H9 (cell line): ENCODE results near the gene PIGM. TPM values are rescaled to one million over a fixed set of nuclear protein-coding genes. Genes with fewer than 3 reads are reported as not detected.

Source experiments
- DNase-seq: peaks from one replicate; pipeline ENCODE4 v3.0.0-alpha.2; 2017
- H2AFZ ChIP-seq: one replicate; pipeline ENCODE4 v1.6.1; 2013; ENCODE audit warnings: mild to moderate bottlenecking, low read length, control low read depth, moderate library complexity
- H2AK5ac ChIP-seq: 2 replicates; pipeline ENCODE4 v1.6.1; 2013; ENCODE audit warnings: low read length, control low read depth, mixed read lengths; ENCODE audit not compliant: insufficient read length
- H2BK120ac ChIP-seq: one replicate; pipeline ENCODE4 v1.6.1; 2013; ENCODE audit warnings: low read depth, mild to moderate bottlenecking, low read length, control low read depth, inconsistent platforms; ENCODE audit not compliant: poor library complexity, severe bottlenecking
- H2BK12ac ChIP-seq: 2 replicates; pipeline ENCODE4 v1.6.1; 2013; ENCODE audit warnings: low read length, control low read depth, mixed read lengths, low read depth; ENCODE audit not compliant: insufficient read length
- H2BK15ac ChIP-seq: 2 replicates; pipeline ENCODE4 v1.6.1; 2013; ENCODE audit warnings: low read depth, low read length, control low read depth
- H2BK20ac ChIP-seq: one replicate; pipeline ENCODE4 v1.6.1; 2013; ENCODE audit warnings: low read depth, mild to moderate bottlenecking, low read length, control low read depth, inconsistent platforms; ENCODE audit not compliant: poor library complexity, severe bottlenecking
- H2BK5ac ChIP-seq: 2 replicates; pipeline ENCODE4 v1.6.1; 2013; ENCODE audit warnings: low read length, control low read depth, mixed read lengths; ENCODE audit not compliant: insufficient read length
- H3K14ac ChIP-seq: 2 replicates; pipeline ENCODE4 v1.6.1; 2013; ENCODE audit warnings: low read length, control low read depth; ENCODE audit not compliant: insufficient read depth
- H3K18ac ChIP-seq: 2 replicates; pipeline ENCODE4 v1.6.1; 2013; ENCODE audit warnings: low read depth, mild to moderate bottlenecking, mixed read lengths, low read length, control low read depth; ENCODE audit not compliant: insufficient read length
- H3K23ac ChIP-seq: 2 replicates; pipeline ENCODE4 v1.6.1; 2013; ENCODE audit warnings: low read length, control low read depth, mixed read lengths, low read depth; ENCODE audit not compliant: insufficient read length
- H3K23me2 ChIP-seq: 2 replicates; pipeline ENCODE4 v1.6.1; 2013; ENCODE audit warnings: low read depth, mild to moderate bottlenecking, mixed read lengths, low read length, control low read depth; ENCODE audit not compliant: insufficient read length, poor library complexity, severe bottlenecking
- H3K27ac ChIP-seq: 2 replicates; pipeline ENCODE4 v1.5.1; 2013; ENCODE audit warnings: low read length, control low read depth, mixed read lengths, low read depth; ENCODE audit not compliant: insufficient read length
- H3K27me3 ChIP-seq: 2 replicates; pipeline ENCODE4 v1.6.1; 2013; ENCODE audit warnings: low read length, control low read depth, inconsistent platforms; ENCODE audit not compliant: insufficient read depth
- H3K4ac ChIP-seq: 2 replicates; pipeline ENCODE4 v1.6.1; 2013; ENCODE audit warnings: low read depth, mild to moderate bottlenecking, control low read depth, inconsistent platforms, low read length, moderate library complexity
- H3K4me1 ChIP-seq: 2 replicates; pipeline ENCODE4 v1.6.1; 2013; ENCODE audit warnings: low read length, control low read depth, inconsistent platforms; ENCODE audit not compliant: insufficient read depth
- H3K4me2 ChIP-seq: 2 replicates; pipeline ENCODE4 v1.6.1; 2013; ENCODE audit warnings: low read length, control low read depth, mixed read lengths; ENCODE audit not compliant: insufficient read length, insufficient read depth
- H3K56ac ChIP-seq: 2 replicates; pipeline ENCODE4 v1.6.1; 2013; ENCODE audit warnings: low read depth, mild to moderate bottlenecking, mixed read lengths, low read length, control low read depth; ENCODE audit not compliant: insufficient read length
- H3K79me1 ChIP-seq: 2 replicates; pipeline ENCODE4 v1.6.1; 2013; ENCODE audit warnings: low read depth, mild to moderate bottlenecking, moderate library complexity, low read length, control low read depth, inconsistent platforms; ENCODE audit not compliant: insufficient read depth, poor library complexity, severe bottlenecking
- H3K79me2 ChIP-seq: 2 replicates; pipeline ENCODE4 v1.6.1; 2013; ENCODE audit warnings: low read length, control low read depth, inconsistent platforms; ENCODE audit not compliant: insufficient read depth
- H3K9ac ChIP-seq: 2 replicates; pipeline ENCODE4 v1.6.1; 2013; ENCODE audit warnings: low read length, control low read depth, mixed read lengths; ENCODE audit not compliant: insufficient read length; ENCODE audit errors: extremely low read depth
- H3K9me3 ChIP-seq: one replicate; pipeline ENCODE4 v1.6.1; 2013; ENCODE audit warnings: low read depth, low read length, inconsistent platforms; ENCODE audit not compliant: control insufficient read depth
- H3T11ph ChIP-seq: one replicate; pipeline ENCODE4 v1.6.1; 2013; ENCODE audit warnings: mild to moderate bottlenecking, low read length, control low read depth, inconsistent platforms
- H4K20me1 ChIP-seq: one replicate; pipeline ENCODE4 v1.6.1; 2013; ENCODE audit not compliant: control insufficient read depth, insufficient read length, insufficient read depth
- H4K5ac ChIP-seq: 2 replicates; pipeline ENCODE4 v1.6.1; 2013; ENCODE audit warnings: low read depth, mild to moderate bottlenecking, mixed read lengths, low read length, control low read depth; ENCODE audit not compliant: insufficient read length
- H4K8ac ChIP-seq: replicated peaks from 2 replicates; pipeline ENCODE4 v1.6.1; 2013; ENCODE audit warnings: low read length, control low read depth, mixed read lengths, low read depth; ENCODE audit not compliant: insufficient read length
- H4K91ac ChIP-seq: 2 replicates; pipeline ENCODE4 v1.6.1; 2013; ENCODE audit warnings: low read depth, mild to moderate bottlenecking, moderate library complexity, mixed read lengths, low read length, control low read depth; ENCODE audit not compliant: insufficient read length
- H3K27ac Mint-ChIP-seq, 3 experiments: 2 replicates in 2 of 3; 3 replicates in 1 of 3; pipeline ENCODE4 v1.8.0; 2020 to 2021; ENCODE audit warnings: mixed read lengths in 3 of 3, mild to moderate bottlenecking in 1 of 3, moderate library complexity in 1 of 3
- H3K27me3 Mint-ChIP-seq: 2 replicates; pipeline ENCODE4 v1.8.0; 2021; ENCODE audit warnings: low read depth, mild to moderate bottlenecking, moderate library complexity, mixed read lengths
- H3K36me3 Mint-ChIP-seq, 3 experiments: 2 replicates in 2 of 3; 3 replicates in 1 of 3; pipeline ENCODE4 v1.8.0; 2020 to 2021; ENCODE audit warnings: low read depth in 3 of 3, mixed read lengths in 3 of 3; ENCODE audit not compliant: insufficient read depth in 1 of 3
- H3K4me1 Mint-ChIP-seq, 2 experiments: 2 replicates each; pipeline ENCODE4 v1.8.0; 2020; ENCODE audit warnings: mixed read lengths in 2 of 2
- H3K4me3 Mint-ChIP-seq, 2 experiments: 2 replicates in 1 of 2; 3 replicates in 1 of 2; pipeline ENCODE4 v1.8.0; 2020 to 2021; ENCODE audit warnings: mild to moderate bottlenecking in 2 of 2, mixed read lengths in 2 of 2, moderate library complexity in 1 of 2
- H3K9me3 Mint-ChIP-seq, 2 experiments: 2 replicates in 1 of 2; 3 replicates in 1 of 2; pipeline ENCODE4 v1.8.0; 2020; ENCODE audit warnings: mild to moderate bottlenecking in 2 of 2, mixed read lengths in 2 of 2, moderate library complexity in 1 of 2
- WGBS: extraction: QIAGEN DNeasy Blood & Tissue Kit; methylation state at CpG from one replicate; pipeline ENCODE4 v1.1.7; 2013; ENCODE audit warnings: missing lambda C conversion rate, low lambda C conversion rate, mixed read lengths; ENCODE audit not compliant: insufficient read length; ENCODE audit errors: extremely low coverage; 5-methylcytosine and 5-hydroxymethylcytosine counted together
- total RNA-seq: library from RNA; stranded (reverse); gene quantifications from 2 replicates; pipeline ENCODE4 v1.2.1, GENCODE V29; 2021
- TF ChIP-seq, protein P1 (sequence below): fragments of 200-600 bp; sonication (generic); conservative IDR thresholded peaks from 3 replicates; pipeline ENCODE4 v1.8.0; 2021; ENCODE audit warnings: antibody characterized with exemption, mild to moderate bottlenecking

PIGM gene
- total RNA-seq, 1 experiment from 2014 or later, result 5.9 TPM

DNA sequence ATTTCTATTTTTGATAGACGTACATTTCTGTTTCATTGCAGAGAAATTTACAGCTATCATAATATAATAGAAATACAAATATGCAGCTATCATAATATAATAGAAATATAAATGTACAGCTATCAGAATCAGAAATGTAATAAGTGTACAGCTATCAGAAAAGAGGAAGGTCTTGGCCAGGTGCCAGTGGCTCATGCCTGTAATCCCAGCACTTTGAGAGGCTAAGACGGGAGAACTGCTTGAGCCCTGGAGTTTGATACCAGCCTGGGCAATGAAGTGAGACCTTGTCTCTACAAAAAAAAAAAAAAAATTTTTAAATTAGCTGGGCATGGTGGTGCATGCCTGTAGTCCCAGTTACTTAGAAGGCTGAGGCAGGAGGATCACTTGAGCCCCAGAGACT is 37.9 kb downstream of the PIGM start:
- Histone ChIP-seq H2BK12ac (no peak overlapping the region), H3K9ac (no peak overlapping the region), H3K23ac (no peak overlapping the region), H4K91ac (no peak overlapping the region), H2BK15ac (no peak overlapping the region), H3K27ac (no peak overlapping the region), H2AK5ac (no peak overlapping the region), H4K20me1 (no peaks in the 10 kb centered on the region), H2AFZ (no peak overlapping the region), H3K4me2 (no peak overlapping the region), H2BK20ac (no peak overlapping the region), H3K9me3 (no peaks in the 10 kb centered on the region), H3K27me3 (no peaks in the 10 kb centered on the region), H3K56ac (no peak overlapping the region), H3K18ac (no peak overlapping the region), H4K5ac (no peak overlapping the region), H2BK120ac (no peak overlapping the region), H2BK5ac (no peak overlapping the region), H4K8ac (no peak overlapping the region), H3K14ac (no peak overlapping the region), H3K23me2 (no peaks in the 10 kb centered on the region), H3K79me2 (no peaks in the 10 kb centered on the region), H3K79me1 (no peaks in the 10 kb centered on the region), H3K4me1 (peaks cover 2% of the 10 kb centered on the region; the same call in 1 of the 2 replicates), H3K4ac (no peak overlapping the region), H3T11ph (no peak overlapping the region)
- Mint-ChIP-seq H3K36me3 (no peaks in the 10 kb centered on the region), H3K4me1 (peaks cover 8 to 12% of the 10 kb centered on the region in 2 experiments; a peak in 3 of 4 replicates), H3K9me3 (no peaks in the 10 kb centered on the region), H3K27me3 (no peaks in the 10 kb centered on the region; the same call in 1 of the 2 replicates), H3K4me3 (no peak overlapping the region), H3K27ac (no peak overlapping the region)
- no peak for DNase-seq
- TF ChIP-seq, protein P1, sequence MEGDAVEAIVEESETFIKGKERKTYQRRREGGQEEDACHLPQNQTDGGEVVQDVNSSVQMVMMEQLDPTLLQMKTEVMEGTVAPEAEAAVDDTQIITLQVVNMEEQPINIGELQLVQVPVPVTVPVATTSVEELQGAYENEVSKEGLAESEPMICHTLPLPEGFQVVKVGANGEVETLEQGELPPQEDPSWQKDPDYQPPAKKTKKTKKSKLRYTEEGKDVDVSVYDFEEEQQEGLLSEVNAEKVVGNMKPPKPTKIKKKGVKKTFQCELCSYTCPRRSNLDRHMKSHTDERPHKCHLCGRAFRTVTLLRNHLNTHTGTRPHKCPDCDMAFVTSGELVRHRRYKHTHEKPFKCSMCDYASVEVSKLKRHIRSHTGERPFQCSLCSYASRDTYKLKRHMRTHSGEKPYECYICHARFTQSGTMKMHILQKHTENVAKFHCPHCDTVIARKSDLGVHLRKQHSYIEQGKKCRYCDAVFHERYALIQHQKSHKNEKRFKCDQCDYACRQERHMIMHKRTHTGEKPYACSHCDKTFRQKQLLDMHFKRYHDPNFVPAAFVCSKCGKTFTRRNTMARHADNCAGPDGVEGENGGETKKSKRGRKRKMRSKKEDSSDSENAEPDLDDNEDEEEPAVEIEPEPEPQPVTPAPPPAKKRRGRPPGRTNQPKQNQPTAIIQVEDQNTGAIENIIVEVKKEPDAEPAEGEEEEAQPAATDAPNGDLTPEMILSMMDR, result no peak
- no CpG with 5 or more reads among the region's 2 CpGs for WGBS
